Prostate gland (tissue), 2 donors: ENCODE results near the gene GABBR2. TPM values are rescaled to one million over a fixed set of nuclear protein-coding genes. Genes with fewer than 3 reads are reported as not detected.

ENCODE experiments used
- DNase-seq: peaks from one replicate; pipeline ENCODE4 v3.0.0-alpha.2; 2019; ENCODE audit warnings: low spot score
- H3K27ac ChIP-seq, 2 donors: fragments of 200-600 bp; sonication (generic); 2 replicates each; pipeline ENCODE4 v1.5.1; 2017 to 2019
- H3K27me3 ChIP-seq: fragments of 200-600 bp; sonication (generic); replicated peaks from 2 replicates; pipeline ENCODE4 v1.5.1; 2019; ENCODE audit not compliant: insufficient read depth
- H3K36me3 ChIP-seq, 2 donors: fragments of 200-600 bp; sonication (generic); 1 replicate in 1 of 2; 2 replicates in 1 of 2; pipeline versions ENCODE4 v1.5.1 to v1.8.1; 2017 to 2019
- H3K4me1 ChIP-seq: fragments of 200-600 bp; sonication (generic); replicated peaks from 2 replicates; pipeline ENCODE4 v1.5.1; 2019
- H3K4me3 ChIP-seq, 2 donors: fragments of 200-600 bp; sonication (generic); 2 replicates each; pipeline ENCODE4 v1.5.1; 2017 to 2019
- H3K9me3 ChIP-seq: fragments of 200-600 bp; sonication (generic); 2 replicates; pipeline ENCODE4 v1.5.1; 2017
- POLR2A ChIP-seq: fragments of 450-650 bp; IDR thresholded peaks from one replicate; pipeline ENCODE4 v1.6.1; 2016; ENCODE audit warnings: antibody characterized with exemption, mild to moderate bottlenecking
- POLR2AphosphoS5 ChIP-seq: sonication (generic); formaldehyde crosslinking; IDR thresholded peaks from one replicate; pipeline ENCODE4 v1.6.1; 2017; ENCODE audit warnings: antibody characterized with exemption
- WGBS: methylation state at CpG from one replicate; pipeline ENCODE4 v1.1.5; 2018; 5-methylcytosine and 5-hydroxymethylcytosine counted together
- intact Hi-C: fragments of 100-400 bp; cut with DNase I; formaldehyde crosslinking; loops from one replicate; pipeline ENCODE4 v1.14.2; 2022
- total RNA-seq, 2 donors: library from RNA; depleted of rRNA; stranded (reverse); fragments of >200 nt; gene quantifications; one replicate each; pipeline ENCODE4 v1.1.0, GENCODE V29; 2016
- TF ChIP-seq, protein P1 (sequence below), 4 experiments: fragments of 200-600 bp in 2 of 4; fragments of 450-650 bp in 2 of 4; sonication (generic) in 2 of 4; IDR thresholded peaks; 1 replicate in 3 of 4; 2 replicates in 1 of 4; pipeline ENCODE4 v1.5.1; 2016 to 2019; ENCODE audit warnings: antibody characterized with exemption in 4 of 4, mild to moderate bottlenecking in 2 of 4, moderate library complexity in 2 of 4

The GABBR2 gene
- total RNA-seq, 2 donors from 2014 or later, result 0.97 TPM; not detected in 1

DNA sequence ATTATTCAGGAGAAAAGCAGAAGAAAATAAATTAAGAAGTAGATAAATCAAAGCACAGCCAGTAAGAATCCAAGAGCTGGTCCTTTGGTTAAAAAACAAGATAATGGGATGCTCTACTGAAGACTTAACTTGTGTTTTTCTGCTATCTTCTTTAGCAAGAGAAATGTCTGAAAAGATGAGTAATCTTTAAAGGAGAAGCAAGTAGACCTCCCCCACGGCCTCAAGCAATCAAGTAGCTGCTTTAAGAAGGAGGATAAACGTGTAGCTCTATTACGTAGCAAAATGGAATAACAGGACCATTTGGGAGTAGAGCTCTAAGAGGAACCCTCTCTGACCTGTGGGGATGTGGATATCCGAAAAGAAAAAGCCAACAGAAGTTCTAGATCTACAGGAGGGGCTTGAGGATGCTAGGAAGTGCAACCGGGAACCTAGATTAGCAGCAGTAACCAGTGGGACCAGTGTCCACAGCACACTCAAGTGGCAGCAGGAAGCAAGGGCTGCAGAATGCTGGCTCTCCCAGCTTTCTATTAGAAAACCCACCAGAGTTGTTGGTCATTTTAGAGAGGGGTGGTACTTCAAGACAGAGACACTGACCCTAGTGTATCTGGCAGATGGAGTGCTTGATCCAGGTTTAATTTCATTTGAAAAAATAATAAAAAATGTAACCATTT, 185.4 kb downstream of the GABBR2 start:
- no peaks in the 10 kb centered on the region for H3K9me3 ChIP-seq
- no peaks in the 10 kb centered on the region for H3K36me3 ChIP-seq
- no peaks in the 10 kb centered on the region for H3K4me1 ChIP-seq
- H3K4me3 ChIP-seq, result no peak overlapping the region
- DNase-seq, result no peak
- TF ChIP-seq, protein P1, sequence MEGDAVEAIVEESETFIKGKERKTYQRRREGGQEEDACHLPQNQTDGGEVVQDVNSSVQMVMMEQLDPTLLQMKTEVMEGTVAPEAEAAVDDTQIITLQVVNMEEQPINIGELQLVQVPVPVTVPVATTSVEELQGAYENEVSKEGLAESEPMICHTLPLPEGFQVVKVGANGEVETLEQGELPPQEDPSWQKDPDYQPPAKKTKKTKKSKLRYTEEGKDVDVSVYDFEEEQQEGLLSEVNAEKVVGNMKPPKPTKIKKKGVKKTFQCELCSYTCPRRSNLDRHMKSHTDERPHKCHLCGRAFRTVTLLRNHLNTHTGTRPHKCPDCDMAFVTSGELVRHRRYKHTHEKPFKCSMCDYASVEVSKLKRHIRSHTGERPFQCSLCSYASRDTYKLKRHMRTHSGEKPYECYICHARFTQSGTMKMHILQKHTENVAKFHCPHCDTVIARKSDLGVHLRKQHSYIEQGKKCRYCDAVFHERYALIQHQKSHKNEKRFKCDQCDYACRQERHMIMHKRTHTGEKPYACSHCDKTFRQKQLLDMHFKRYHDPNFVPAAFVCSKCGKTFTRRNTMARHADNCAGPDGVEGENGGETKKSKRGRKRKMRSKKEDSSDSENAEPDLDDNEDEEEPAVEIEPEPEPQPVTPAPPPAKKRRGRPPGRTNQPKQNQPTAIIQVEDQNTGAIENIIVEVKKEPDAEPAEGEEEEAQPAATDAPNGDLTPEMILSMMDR (IDR thresholded peaks at IDR 0.05), result no peak
- TF ChIP-seq POLR2A (no peak), POLR2AphosphoS5 (no peak)
- no peak overlapping the region for H3K27ac ChIP-seq
- intact Hi-C loops, result no loop called here
- WGBS, result 49% methylated on average over 5 of the region's 5 CpGs
- no peaks in the 10 kb centered on the region for H3K27me3 ChIP-seq

DNA sequence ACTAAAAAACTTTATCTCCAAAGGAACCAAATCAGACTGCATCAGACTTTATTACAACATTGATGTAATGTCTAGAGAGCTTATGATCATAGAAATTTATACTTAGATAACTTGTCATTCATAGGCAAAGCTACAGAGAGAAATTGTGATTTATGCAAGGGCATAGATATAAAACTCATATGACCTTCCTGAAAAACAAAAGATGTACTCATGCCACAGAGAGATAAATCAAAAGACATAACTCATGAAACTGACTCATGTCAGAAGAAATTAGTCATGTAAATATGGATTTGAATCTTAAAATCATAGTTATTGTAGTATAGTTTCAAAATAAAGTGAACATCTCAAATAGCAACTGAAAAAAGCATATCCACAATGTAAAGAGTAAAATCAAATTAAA, 186.2 kb downstream of the GABBR2 start:
- intact Hi-C loops, result no loop called here
- H3K9me3 ChIP-seq, result no peaks in the 10 kb centered on the region
- DNase-seq, result no peak

DNA sequence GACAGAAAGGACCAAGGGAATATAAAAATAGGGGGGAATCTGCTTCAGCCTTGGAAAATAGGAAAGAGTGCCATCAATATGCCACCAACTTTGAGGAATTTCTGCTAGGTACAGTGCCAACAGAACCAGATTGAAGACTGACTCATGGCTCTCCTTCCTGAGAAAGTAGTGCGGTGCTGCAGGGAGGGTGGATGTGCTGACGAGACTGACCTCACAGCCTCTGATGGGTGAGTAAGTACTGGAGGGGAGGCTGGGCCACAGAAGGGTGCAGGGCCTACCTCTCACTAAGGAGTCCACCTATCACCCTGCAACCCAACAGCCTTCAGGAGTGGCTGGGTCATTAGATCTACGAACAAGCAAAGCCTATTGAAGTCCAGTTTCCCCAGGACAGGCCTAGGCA, 187.6 kb downstream of the GABBR2 start:
- 76% methylated on average over 3 of the region's 3 CpGs for WGBS
- Histone ChIP-seq H3K4me3 (no peak overlapping the region), H3K4me1 (no peaks in the 10 kb centered on the region), H3K36me3 (no peaks in the 10 kb centered on the region), H3K27ac (no peak overlapping the region), H3K27me3 (no peaks in the 10 kb centered on the region), H3K9me3 (no peaks in the 10 kb centered on the region)
- intact Hi-C loops, result no loop called here
- DNase-seq, result no peak
- TF ChIP-seq POLR2A, result no peak
- TF ChIP-seq POLR2AphosphoS5, result no peak
- TF ChIP-seq, protein P1 (IDR thresholded peaks at IDR 0.05), result no peak

More for the DNA sequence above, 186.2 kb downstream of the GABBR2 start:
- TF ChIP-seq POLR2A (no peak), POLR2AphosphoS5 (no peak)
- TF ChIP-seq, protein P1 (IDR thresholded peaks at IDR 0.05), result no peak
- Histone ChIP-seq H3K27me3 (no peaks in the 10 kb centered on the region), H3K4me1 (no peaks in the 10 kb centered on the region), H3K27ac (no peak overlapping the region), H3K4me3 (no peak overlapping the region), H3K36me3 (no peaks in the 10 kb centered on the region)

DNA sequence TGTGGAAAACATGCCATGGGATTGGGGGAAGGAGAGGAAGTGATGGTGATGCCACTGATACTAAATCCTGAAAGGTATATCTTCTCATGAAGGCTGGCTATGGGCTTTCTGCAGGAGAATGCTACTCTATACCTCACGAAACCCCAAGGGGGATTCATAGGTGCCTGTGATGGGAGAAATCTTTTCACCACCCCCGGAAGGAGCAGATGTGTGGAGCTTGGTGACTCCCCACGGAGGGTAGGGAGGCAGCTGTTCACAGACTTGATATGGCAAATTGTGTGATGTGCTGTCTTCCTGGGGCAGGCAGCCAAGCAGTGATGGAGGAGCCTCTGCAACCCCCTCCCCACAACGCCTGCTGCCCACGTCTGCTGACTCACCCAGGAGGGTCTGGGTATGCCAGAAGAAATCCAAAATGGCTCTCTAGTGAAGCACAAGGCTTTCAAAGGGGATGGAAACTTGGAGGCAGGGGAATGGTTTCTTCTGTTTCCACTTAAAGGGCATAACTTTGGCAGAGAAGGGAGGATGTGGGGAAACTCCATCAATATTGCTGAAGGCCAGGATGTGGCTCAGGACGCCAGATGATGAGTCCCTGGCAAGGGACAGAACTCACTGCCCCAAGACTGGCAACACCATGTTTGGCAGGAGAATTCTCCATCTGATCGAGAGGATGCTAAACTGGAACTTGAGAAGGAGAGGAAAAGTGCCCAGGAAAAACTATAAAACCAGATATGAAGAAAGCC, 188.3 kb downstream of the GABBR2 start:
- Histone ChIP-seq H3K9me3 (no peaks in the 10 kb centered on the region), H3K4me3 (no peak overlapping the region), H3K4me1 (no peaks in the 10 kb centered on the region), H3K36me3 (no peaks in the 10 kb centered on the region), H3K27me3 (no peaks in the 10 kb centered on the region), H3K27ac (no peak overlapping the region)
- WGBS, result 64% methylated on average over 7 of the region's 7 CpGs
- TF ChIP-seq, protein P1 (IDR thresholded peaks at IDR 0.05), result no peak
- TF ChIP-seq POLR2A (no peak), POLR2AphosphoS5 (no peak)
- intact Hi-C loops, result no loop called here
- no peak for DNase-seq

DNA sequence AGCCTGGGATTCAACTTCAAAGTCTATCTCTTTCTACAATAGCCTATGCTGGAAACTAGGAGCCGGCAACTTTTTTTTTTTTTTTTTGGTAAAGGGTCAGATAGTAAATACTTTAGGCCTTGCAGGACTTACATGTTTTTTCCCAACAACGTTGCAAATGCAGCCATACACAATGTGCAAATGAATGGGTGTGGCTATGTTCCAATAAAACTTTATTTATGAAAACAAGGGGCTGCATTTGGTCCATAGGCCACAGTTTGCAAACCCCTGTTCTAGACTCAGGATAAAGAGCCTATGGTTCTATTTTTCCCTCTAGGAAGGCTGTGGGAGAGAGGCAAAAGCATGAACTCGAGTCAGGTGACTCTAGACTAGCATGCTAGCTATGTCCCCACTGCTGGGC, 189.1 kb downstream of the GABBR2 start:
- no peaks in the 10 kb centered on the region for H3K9me3 ChIP-seq
- H3K27me3 ChIP-seq, result no peaks in the 10 kb centered on the region
- intact Hi-C loops, result no loop called here
- H3K27ac ChIP-seq, result no peak overlapping the region
- no peak for DNase-seq
- no peaks in the 10 kb centered on the region for H3K36me3 ChIP-seq
- no peak overlapping the region for H3K4me3 ChIP-seq
- 77% methylated on average over 3 of the region's 3 CpGs for WGBS
- no peaks in the 10 kb centered on the region for H3K4me1 ChIP-seq
- no peak for TF ChIP-seq POLR2AphosphoS5
- TF ChIP-seq, protein P1 (IDR thresholded peaks at IDR 0.05), result no peak
- no peak for TF ChIP-seq POLR2A
